ENCODE results near the gene GGA3.
"Not testable (repeated sequence)": the region's sequence is repeated elsewhere in the genome, so short reads cannot be mapped to it uniquely, and the experiment has no call there.

Gene GGA3

DNA sequence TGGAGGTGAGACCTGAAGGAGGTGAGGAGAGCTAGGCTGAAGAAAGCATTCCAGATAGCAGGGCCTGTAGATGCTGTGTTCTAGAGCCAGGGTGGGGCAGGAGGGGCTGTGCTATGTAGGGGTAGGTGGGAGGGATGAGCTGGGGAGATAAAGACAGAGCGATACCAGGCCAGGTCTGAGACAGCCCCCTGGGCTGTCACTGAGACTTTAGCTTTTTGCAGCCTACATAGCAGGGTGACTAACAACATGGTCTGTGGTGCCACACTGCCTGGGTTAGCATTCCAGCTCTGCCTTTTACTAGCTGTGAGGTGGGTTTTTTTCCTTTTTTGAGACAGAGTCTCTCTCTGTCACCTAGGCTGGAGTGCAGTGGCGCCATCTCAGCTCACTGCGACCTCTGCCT is 41.6 kb downstream of the GGA3 start:
- H3K27me3 ChIP-seq (ENCODE audit: control insufficient read depth in 2 of 2, insufficient read depth in 2 of 2, low read length in 2 of 2), result no peaks in the 10 kb centered on the region
- no peaks in the 10 kb centered on the region for H3K9me3 ChIP-seq (ENCODE audit: control insufficient read depth in 2 of 2, low read length in 2 of 2)
- H3K4me1 ChIP-seq (ENCODE audit: control insufficient read depth in 2 of 2, insufficient read depth in 2 of 2, low read length in 2 of 2), result no peaks in the 10 kb centered on the region
- H3K36me3 ChIP-seq (ENCODE audit: control insufficient read depth in 2 of 2, insufficient read depth in 2 of 2, low read length in 2 of 2), result peaks cover 43% of the 10 kb centered on the region in 2 donors
- H3K27ac ChIP-seq (ENCODE audit: low read depth in 2 of 2, low read length in 2 of 2), result no peak overlapping the region
- H3K4me3 ChIP-seq (ENCODE audit: low read length in 2 of 2), result no peak overlapping the region
- H3K9ac ChIP-seq (ENCODE audit: low read depth in 1 of 2, low read length in 2 of 2), result no peak overlapping the region

DNA sequence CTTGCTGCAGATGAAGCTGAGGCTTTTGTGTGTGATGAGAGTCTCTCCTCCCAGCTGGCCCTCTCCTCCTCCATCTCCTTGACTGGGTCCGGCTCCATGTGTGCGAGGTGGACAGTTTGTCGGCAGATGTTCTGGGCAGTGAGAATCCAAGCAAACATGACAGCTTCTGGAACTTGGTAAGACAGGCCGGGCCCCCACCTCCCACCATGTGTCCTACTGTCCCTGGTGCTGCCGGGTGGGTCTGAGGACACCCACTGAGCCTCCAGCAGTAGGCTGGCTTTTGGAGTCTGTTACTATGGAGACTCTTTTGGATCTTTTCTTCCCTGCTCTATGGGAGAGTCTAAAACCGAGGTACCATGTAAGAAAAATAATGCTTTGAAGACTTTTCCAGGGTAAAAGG is 43.3 kb downstream of the GGA3 start:
- Histone ChIP-seq H3K9me3 (ENCODE audit: control insufficient read depth in 2 of 2, low read length in 2 of 2) (no peaks in the 10 kb centered on the region), H3K27ac (ENCODE audit: low read depth in 2 of 2, low read length in 2 of 2) (no peak overlapping the region), H3K27me3 (ENCODE audit: control insufficient read depth in 2 of 2, insufficient read depth in 2 of 2, low read length in 2 of 2) (no peaks in the 10 kb centered on the region), H3K4me3 (ENCODE audit: low read length in 2 of 2) (no peak overlapping the region), H3K9ac (ENCODE audit: low read depth in 1 of 2, low read length in 2 of 2) (no peak overlapping the region), H3K4me1 (ENCODE audit: control insufficient read depth in 2 of 2, insufficient read depth in 2 of 2, low read length in 2 of 2) (no peaks in the 10 kb centered on the region), H3K36me3 (ENCODE audit: control insufficient read depth in 2 of 2, insufficient read depth in 2 of 2, low read length in 2 of 2) (peaks cover 50 to 51% of the 10 kb centered on the region in 2 donors)

DNA sequence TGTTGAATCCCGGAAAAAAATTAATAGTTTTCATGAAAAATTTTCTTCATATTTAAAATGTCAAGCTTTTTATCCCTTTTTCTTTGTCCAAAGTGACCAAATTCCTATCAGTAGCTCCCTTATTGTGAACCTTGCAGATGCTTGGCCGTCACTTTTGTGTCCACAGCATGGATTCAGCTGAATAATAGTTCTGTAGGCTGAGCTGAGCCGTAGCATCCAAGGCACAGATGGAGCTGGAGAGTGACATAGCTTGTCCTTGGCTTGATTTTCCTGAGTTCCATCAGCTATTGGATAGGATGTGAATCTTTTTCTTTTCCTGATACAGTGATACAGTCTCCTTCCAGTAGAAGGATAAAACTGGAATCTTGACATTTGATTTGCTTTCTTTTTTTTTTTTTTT is 52.3 kb downstream of the GGA3 start:
- Histone ChIP-seq H3K27ac (ENCODE audit: low read depth in 2 of 2, low read length in 2 of 2) (no peak overlapping the region), H3K36me3 (ENCODE audit: control insufficient read depth in 2 of 2, insufficient read depth in 2 of 2, low read length in 2 of 2) (peaks cover 33 to 37% of the 10 kb centered on the region in 2 donors), H3K4me3 (ENCODE audit: low read length in 2 of 2) (no peak overlapping the region)

DNA sequence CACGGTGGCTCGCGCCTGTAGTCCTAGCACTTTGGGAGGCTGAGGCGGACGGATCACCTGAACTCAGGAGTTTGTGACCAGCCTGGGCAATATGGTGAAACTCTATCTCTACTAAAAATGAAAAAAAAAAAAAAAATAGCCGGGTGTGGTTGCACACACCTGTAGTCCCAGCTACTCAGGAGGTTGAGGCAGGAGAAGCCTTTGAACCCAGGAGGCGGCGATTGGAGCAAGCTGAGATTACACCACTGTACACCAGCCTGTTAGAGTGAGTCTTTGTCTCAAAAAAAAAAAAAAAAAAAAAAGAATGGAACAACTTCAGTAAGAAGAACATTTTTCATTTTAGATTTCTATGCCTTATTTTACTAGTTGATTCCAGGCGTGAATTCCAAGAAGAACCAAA is 53.2 kb downstream of the GGA3 start:
- Histone ChIP-seq H3K4me1 (ENCODE audit: control insufficient read depth in 2 of 2, insufficient read depth in 2 of 2, low read length in 2 of 2) (peaks cover 4 to 5% of the 10 kb centered on the region in 2 donors), H3K9me3 (ENCODE audit: control insufficient read depth in 2 of 2, low read length in 2 of 2) (no peaks in the 10 kb centered on the region), H3K27ac (ENCODE audit: low read depth in 2 of 2, low read length in 2 of 2) (no peak overlapping the region), H3K36me3 (ENCODE audit: control insufficient read depth in 2 of 2, insufficient read depth in 2 of 2, low read length in 2 of 2) (peaks cover 28 to 31% of the 10 kb centered on the region in 2 donors), H3K27me3 (ENCODE audit: control insufficient read depth in 2 of 2, insufficient read depth in 2 of 2, low read length in 2 of 2) (no peaks in the 10 kb centered on the region), H3K9ac (ENCODE audit: low read depth in 1 of 2, low read length in 2 of 2) (no peak overlapping the region), H3K4me3 (ENCODE audit: low read length in 2 of 2) (no peak overlapping the region)

More for the DNA sequence above, 52.3 kb downstream of the GGA3 start:
- peaks cover 4 to 5% of the 10 kb centered on the region in 2 donors for H3K4me1 ChIP-seq (ENCODE audit: control insufficient read depth in 2 of 2, insufficient read depth in 2 of 2, low read length in 2 of 2)
- no peaks in the 10 kb centered on the region for H3K9me3 ChIP-seq (ENCODE audit: control insufficient read depth in 2 of 2, low read length in 2 of 2)
- H3K9ac ChIP-seq (ENCODE audit: low read depth in 1 of 2, low read length in 2 of 2), result no peak overlapping the region
- H3K27me3 ChIP-seq (ENCODE audit: control insufficient read depth in 2 of 2, insufficient read depth in 2 of 2, low read length in 2 of 2), result no peaks in the 10 kb centered on the region

DNA sequence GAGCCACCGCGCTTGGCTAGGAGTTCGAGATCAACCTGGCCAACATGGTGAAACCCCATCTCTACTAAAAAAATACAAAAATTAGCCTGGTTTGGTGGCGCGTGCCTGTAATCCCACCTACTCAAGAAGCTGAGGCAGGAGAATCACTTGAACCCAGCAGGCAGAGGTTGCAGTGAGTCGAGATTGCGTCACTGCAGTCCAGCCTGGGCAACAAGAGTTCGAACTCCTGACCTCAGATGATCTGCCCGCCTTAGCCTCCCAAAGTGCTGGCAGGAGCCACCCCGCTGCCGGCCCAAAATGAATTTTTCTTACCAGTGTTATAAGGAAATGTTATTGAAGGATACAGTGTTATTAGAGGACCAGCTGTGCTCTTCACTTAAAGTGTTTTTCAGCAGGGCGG is 53.6 kb downstream of the GGA3 start:
- no peak overlapping the region for H3K27ac ChIP-seq (ENCODE audit: low read depth in 2 of 2, low read length in 2 of 2)
- H3K4me3 ChIP-seq (ENCODE audit: low read length in 2 of 2), result no peak overlapping the region
- no peak overlapping the region for H3K9ac ChIP-seq (ENCODE audit: low read depth in 1 of 2, low read length in 2 of 2)
- H3K27me3 ChIP-seq (ENCODE audit: control insufficient read depth in 2 of 2, insufficient read depth in 2 of 2, low read length in 2 of 2), result no peaks in the 10 kb centered on the region
- H3K9me3 ChIP-seq (ENCODE audit: control insufficient read depth in 2 of 2, low read length in 2 of 2), result no peaks in the 10 kb centered on the region
- peaks cover 4 to 5% of the 10 kb centered on the region in 2 donors for H3K4me1 ChIP-seq (ENCODE audit: control insufficient read depth in 2 of 2, insufficient read depth in 2 of 2, low read length in 2 of 2)
- peaks cover 24 to 27% of the 10 kb centered on the region in 2 donors for H3K36me3 ChIP-seq (ENCODE audit: control insufficient read depth in 2 of 2, insufficient read depth in 2 of 2, low read length in 2 of 2)

DNA sequence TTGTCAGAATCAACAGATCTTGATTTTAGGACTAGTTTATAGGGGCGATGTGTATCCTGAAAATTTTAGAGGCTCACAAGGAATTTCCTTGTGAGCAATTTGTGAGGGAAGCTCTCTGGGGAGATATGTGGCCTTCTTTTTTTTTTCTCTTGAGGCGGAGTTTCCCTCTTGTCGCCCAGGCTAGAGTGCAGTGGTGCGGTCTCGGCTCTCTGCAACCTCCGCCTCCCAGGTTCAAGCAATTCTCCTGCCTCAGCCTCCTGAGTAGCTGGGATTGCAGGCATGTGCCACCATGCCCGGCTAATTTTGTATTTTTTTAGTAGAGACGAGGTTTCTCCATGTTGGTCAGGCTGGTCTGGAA is 54.4 kb downstream of the GGA3 start:
- H3K36me3 ChIP-seq (ENCODE audit: control insufficient read depth in 2 of 2, insufficient read depth in 2 of 2, low read length in 2 of 2), result peaks cover 18 to 21% of the 10 kb centered on the region in 2 donors
- H3K4me1 ChIP-seq (ENCODE audit: control insufficient read depth in 2 of 2, insufficient read depth in 2 of 2, low read length in 2 of 2); H3K9ac ChIP-seq (ENCODE audit: low read depth in 1 of 2, low read length in 2 of 2); H3K9me3 ChIP-seq (ENCODE audit: control insufficient read depth in 2 of 2, low read length in 2 of 2); H3K4me3 ChIP-seq (ENCODE audit: low read length in 2 of 2); H3K27ac ChIP-seq (ENCODE audit: low read depth in 2 of 2, low read length in 2 of 2); H3K27me3 ChIP-seq (ENCODE audit: control insufficient read depth in 2 of 2, insufficient read depth in 2 of 2, low read length in 2 of 2): not testable (repeated sequence)

DNA sequence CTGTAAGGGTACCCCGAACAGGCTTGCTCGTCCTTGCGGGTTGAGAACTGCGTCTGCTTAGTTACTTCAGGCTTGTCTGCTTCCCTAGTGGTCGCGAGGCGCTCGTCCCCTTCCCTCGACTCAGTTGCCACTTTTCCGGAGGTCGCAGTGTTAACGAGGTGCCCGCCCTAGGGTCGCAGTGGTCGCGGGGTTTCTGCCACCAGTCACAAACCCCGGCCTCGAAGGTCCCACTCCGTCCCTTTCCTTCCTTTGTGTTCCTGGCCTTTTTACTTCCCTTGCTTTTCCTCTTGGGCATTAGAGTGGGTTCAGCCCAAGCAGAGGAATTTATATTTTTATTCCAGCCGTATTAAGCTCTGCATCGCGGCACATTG is 55.6 kb downstream of the GGA3 start:
- peaks cover 13% of the 10 kb centered on the region in 2 donors for H3K36me3 ChIP-seq (ENCODE audit: control insufficient read depth in 2 of 2, insufficient read depth in 2 of 2, low read length in 2 of 2)
- H3K9ac ChIP-seq (ENCODE audit: low read depth in 1 of 2, low read length in 2 of 2), result peak overlapping the region; percentile 97 to 100
- H3K9me3 ChIP-seq (ENCODE audit: control insufficient read depth in 2 of 2, low read length in 2 of 2), result no peaks in the 10 kb centered on the region
- peak overlapping the region; percentile 95 to 100 for H3K4me3 ChIP-seq (ENCODE audit: low read length in 2 of 2)
- peak overlapping the region; percentile 97 to 98 for H3K27ac ChIP-seq (ENCODE audit: low read depth in 2 of 2, low read length in 2 of 2)
- H3K4me1 ChIP-seq (ENCODE audit: control insufficient read depth in 2 of 2, insufficient read depth in 2 of 2, low read length in 2 of 2), result peaks cover 4 to 5% of the 10 kb centered on the region in 2 donors
- no peaks in the 10 kb centered on the region for H3K27me3 ChIP-seq (ENCODE audit: control insufficient read depth in 2 of 2, insufficient read depth in 2 of 2, low read length in 2 of 2)

DNA sequence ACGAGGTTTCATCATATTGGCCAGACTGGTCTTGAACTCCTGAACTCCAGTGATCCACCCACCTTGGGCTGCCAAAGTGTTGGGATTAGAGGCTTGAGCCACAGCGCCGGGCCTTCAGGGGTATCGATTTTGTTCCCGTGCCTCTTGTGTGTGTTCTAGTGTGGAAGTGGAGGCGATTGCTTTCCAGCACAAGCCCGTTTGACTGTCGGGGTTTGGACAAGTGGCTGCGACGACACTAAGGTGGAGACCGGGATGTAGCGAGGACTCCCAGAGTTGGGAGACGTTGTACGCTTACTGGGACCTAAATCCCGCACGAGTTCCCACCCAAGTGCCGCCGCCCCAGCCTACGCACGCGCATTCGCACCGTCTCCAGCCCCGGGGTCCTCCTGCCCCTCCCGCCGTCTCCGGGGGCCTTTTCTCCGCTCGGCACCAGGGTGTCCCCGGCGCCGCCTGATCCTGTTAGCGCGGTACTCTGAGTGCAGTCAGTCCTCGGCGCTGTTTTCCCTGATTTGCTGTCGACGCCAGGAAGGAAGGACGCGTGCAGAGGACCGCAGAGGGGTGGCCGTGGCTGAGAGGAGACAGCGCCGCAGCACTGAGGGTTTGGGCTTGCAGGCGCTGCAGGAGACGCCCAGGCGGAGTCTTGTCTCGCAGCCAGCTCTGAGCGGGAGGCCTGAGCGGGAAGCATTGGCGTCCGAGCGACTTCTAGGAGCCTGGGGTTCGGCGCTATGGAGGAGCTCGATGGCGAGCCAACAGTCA is 56.2 kb downstream of the GGA3 start, which contains the start of gene NUP85:
NUP85 (plus strand) TSS at position 643 of the 756 bp plus-strand sequence; CDS start at position 726, 83 bp downstream.
- Histone ChIP-seq H3K4me3 (ENCODE audit: low read length in 2 of 2) (peak within 1 kb of the TSS; percentile 95 to 100), H3K36me3 (ENCODE audit: control insufficient read depth in 2 of 2, insufficient read depth in 2 of 2, low read length in 2 of 2) (peaks cover 9 to 10% of the 10 kb centered on the region in 2 donors), H3K9me3 (ENCODE audit: control insufficient read depth in 2 of 2, low read length in 2 of 2) (no peaks in the 10 kb centered on the region), H3K27me3 (ENCODE audit: control insufficient read depth in 2 of 2, insufficient read depth in 2 of 2, low read length in 2 of 2) (no peaks in the 10 kb centered on the region), H3K9ac (ENCODE audit: low read depth in 1 of 2, low read length in 2 of 2) (peak within 1 kb of the TSS; percentile 97 to 100), H3K4me1 (ENCODE audit: control insufficient read depth in 2 of 2, insufficient read depth in 2 of 2, low read length in 2 of 2) (peaks cover 4 to 5% of the 10 kb centered on the region in 2 donors), H3K27ac (ENCODE audit: low read depth in 2 of 2, low read length in 2 of 2) (peak within 1 kb of the TSS; percentile 97 to 98)

DNA sequence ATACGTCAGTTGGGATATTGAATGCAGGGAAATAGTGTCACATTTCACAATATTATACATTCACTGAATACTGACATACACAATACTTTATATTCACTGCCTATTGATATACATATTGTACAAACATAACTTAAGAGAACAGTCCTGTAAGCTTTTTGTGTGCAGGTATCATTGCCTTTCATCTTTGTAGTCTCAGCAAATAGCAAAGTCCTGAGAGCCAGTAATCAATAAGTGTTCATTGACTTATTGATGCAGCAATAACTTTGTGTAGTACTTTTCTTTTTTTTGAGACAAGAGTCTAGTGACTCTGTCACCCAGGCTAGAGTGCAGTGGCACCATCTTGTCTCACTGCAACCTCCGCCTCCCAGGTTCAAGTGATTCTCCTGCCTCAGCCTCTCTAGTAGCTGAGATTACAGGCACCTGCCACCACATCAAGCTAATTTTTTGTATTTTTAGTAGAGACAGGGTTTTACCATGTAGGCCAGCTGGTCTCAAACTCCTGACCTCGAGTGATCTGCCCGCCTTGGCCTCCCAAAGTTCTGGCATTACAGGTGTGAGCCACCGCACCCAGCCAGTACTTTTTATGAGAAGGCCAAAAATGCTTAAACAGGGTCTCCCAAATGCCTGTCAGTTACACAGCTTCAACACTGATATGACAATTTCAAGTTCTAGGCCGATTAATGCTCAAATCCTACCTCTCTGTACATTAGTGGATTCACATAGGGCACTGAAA is 61.4 kb downstream of the GGA3 start:
- no peaks in the 10 kb centered on the region for H3K36me3 ChIP-seq (ENCODE audit: control insufficient read depth in 2 of 2, insufficient read depth in 2 of 2, low read length in 2 of 2)
- H3K27me3 ChIP-seq (ENCODE audit: control insufficient read depth in 2 of 2, insufficient read depth in 2 of 2, low read length in 2 of 2), result no peaks in the 10 kb centered on the region
- H3K4me3 ChIP-seq (ENCODE audit: low read length in 2 of 2), result no peak overlapping the region
- no peak overlapping the region for H3K27ac ChIP-seq (ENCODE audit: low read depth in 2 of 2, low read length in 2 of 2)
- no peaks in the 10 kb centered on the region for H3K9me3 ChIP-seq (ENCODE audit: control insufficient read depth in 2 of 2, low read length in 2 of 2)
- H3K9ac ChIP-seq (ENCODE audit: low read depth in 1 of 2, low read length in 2 of 2), result no peak overlapping the region
- H3K4me1 ChIP-seq (ENCODE audit: control insufficient read depth in 2 of 2, insufficient read depth in 2 of 2, low read length in 2 of 2), result no peaks in the 10 kb centered on the region

DNA sequence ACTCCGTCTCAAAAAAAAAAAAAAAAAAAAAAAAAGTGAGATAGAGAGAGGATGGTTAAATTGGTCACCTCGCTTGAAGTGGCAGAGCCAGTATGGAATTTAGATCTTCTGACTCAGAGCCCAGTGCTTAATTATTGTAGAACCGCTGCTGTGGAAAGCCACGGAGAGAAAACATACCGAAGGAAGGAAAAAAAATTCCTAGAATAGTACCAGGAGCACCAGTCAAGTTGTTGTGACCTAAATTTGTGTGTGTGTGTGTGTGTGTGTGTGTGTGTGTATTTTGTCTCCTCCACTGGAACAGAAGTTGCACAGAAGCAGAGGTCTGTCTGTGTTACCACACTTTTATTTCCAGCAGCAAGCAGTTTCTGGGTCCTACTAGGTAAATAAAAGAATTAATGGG is 66.5 kb downstream of the GGA3 start:
- Histone ChIP-seq H3K4me1 (ENCODE audit: control insufficient read depth in 2 of 2, insufficient read depth in 2 of 2, low read length in 2 of 2) (no peaks in the 10 kb centered on the region), H3K9me3 (ENCODE audit: control insufficient read depth in 2 of 2, low read length in 2 of 2) (no peaks in the 10 kb centered on the region), H3K27ac (ENCODE audit: low read depth in 2 of 2, low read length in 2 of 2) (no peak overlapping the region), H3K4me3 (ENCODE audit: low read length in 2 of 2) (no peak overlapping the region), H3K36me3 (ENCODE audit: control insufficient read depth in 2 of 2, insufficient read depth in 2 of 2, low read length in 2 of 2) (no peaks in the 10 kb centered on the region), H3K9ac (ENCODE audit: low read depth in 1 of 2, low read length in 2 of 2) (no peak overlapping the region), H3K27me3 (ENCODE audit: control insufficient read depth in 2 of 2, insufficient read depth in 2 of 2, low read length in 2 of 2) (no peaks in the 10 kb centered on the region)
